ENCODE results near the gene ILDR2. TPM values are rescaled to one million over a fixed set of nuclear protein-coding genes. Genes with fewer than 3 reads are reported as not detected.

The ILDR2 gene
- polyA plus RNA-seq, 1 of the 3 experiments (the other 2 are of a cell fraction), result 0.05 TPM

DNA sequence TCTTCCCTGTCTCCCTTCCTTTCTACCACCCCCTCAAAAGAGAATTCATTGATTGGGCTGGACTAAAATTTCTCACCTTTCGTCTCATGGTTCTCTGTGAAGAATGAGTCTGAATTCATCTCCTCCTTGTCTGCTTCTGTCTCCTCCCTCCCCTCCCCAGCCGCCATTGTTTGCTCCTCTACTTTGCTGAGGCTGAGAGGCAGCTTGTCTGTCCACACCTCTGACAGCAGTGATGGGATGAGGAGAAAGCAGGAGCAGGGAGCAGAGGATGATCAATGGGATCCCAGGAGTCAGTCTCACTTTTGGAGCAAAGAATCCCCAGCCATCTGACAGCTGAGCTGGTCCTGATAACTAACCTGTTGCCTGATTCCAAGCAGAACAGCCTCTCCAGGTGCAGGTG is 2.5 kb downstream of the ILDR2 start:
- no peak overlapping the region for H3K4me2 ChIP-seq
- CTCF ChIA-PET, result interaction anchor here (3.2 kb wide), 1 partner anchor 63 kb away, joined by 17 read pairs; no protein-coding TSS in a partner anchor
- H3K9ac ChIP-seq, result no peak overlapping the region
- no peak overlapping the region for H3K27ac ChIP-seq (ENCODE audit: low read depth in 2 of 2, low read length in 1 of 2)
- WGBS (ENCODE audit: low lambda C conversion rate), result 0% methylated on average over 2 of the region's 2 CpGs
- peaks cover 0 to 7% of the 10 kb centered on the region in 2 experiments; a peak in 1 of 4 replicates for H3K4me1 ChIP-seq (ENCODE audit: control insufficient read depth in 1 of 2, insufficient read depth in 2 of 2, low read depth in 1 of 2, low read length in 1 of 2)
- no peaks in the 10 kb centered on the region for H3K9me2 ChIP-seq
- TF ChIP-seq NFIC (IDR thresholded peaks at IDR 0.05; ENCODE audit: borderline replicate concordance) (no peak), GABPA (IDR thresholded peaks at IDR 0.05; ENCODE audit: low read depth) (no peak), POLR2AphosphoS5 (IDR thresholded peaks at IDR 0.05; ENCODE audit: low read depth, low read length) (no peak), FOXJ3 (CRISPR knock-in tag; IDR thresholded peaks at IDR 0.05) (no peak), FOXM1 (IDR thresholded peaks at IDR 0.05; ENCODE audit: low read depth) (no peak), MXI1 (IDR thresholded peaks at IDR 0.05; ENCODE audit: low read depth, low read length) (no peak), EZH2phosphoT487 (IDR thresholded peaks at IDR 0.05; ENCODE audit: borderline replicate concordance, low read depth) (no peak), NRF1 (IDR thresholded peaks at IDR 0.05; ENCODE audit: low read depth, low read length) (no peak), GATA2 (CRISPR knock-in tag; IDR thresholded peaks at IDR 0.05) (no peak), YY1 (IDR thresholded peaks at IDR 0.05; ENCODE audit: low read depth) (no peak)
- TF ChIP-seq, protein P1, sequence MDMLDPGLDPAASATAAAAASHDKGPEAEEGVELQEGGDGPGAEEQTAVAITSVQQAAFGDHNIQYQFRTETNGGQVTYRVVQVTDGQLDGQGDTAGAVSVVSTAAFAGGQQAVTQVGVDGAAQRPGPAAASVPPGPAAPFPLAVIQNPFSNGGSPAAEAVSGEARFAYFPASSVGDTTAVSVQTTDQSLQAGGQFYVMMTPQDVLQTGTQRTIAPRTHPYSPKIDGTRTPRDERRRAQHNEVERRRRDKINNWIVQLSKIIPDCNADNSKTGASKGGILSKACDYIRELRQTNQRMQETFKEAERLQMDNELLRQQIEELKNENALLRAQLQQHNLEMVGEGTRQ (IDR thresholded peaks at IDR 0.05; ENCODE audit: borderline replicate concordance, low read depth, low read length), result no peak
- TF ChIP-seq, protein P2, sequence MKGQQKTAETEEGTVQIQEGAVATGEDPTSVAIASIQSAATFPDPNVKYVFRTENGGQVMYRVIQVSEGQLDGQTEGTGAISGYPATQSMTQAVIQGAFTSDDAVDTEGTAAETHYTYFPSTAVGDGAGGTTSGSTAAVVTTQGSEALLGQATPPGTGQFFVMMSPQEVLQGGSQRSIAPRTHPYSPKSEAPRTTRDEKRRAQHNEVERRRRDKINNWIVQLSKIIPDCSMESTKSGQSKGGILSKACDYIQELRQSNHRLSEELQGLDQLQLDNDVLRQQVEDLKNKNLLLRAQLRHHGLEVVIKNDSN (IDR thresholded peaks at IDR 0.05; ENCODE audit: borderline replicate concordance, low read depth), result no peak
- no peak overlapping the region for H2AFZ ChIP-seq (ENCODE audit: low read depth)
- H3K79me2 ChIP-seq (ENCODE audit: insufficient read depth), result no peaks in the 10 kb centered on the region
- H4K20me1 ChIP-seq (ENCODE audit: insufficient read depth), result no peaks in the 10 kb centered on the region
- H3K36me3 ChIP-seq (replicated peaks in 1 of 2; ENCODE audit: control insufficient read depth in 1 of 2, insufficient read depth in 2 of 2, low read length in 1 of 2), result no peaks in the 10 kb centered on the region
- H3K27me3 ChIP-seq (ENCODE audit: insufficient read depth), result peaks cover 46% of the 10 kb centered on the region
- no peaks in the 10 kb centered on the region for H3K9me3 ChIP-seq
- H3F3A ChIP-seq (replicated peaks; ENCODE audit: insufficient read depth), result no peaks in the 10 kb centered on the region
- DNase-seq, result no peak
- POLR2A ChIA-PET, result no interaction called here
- no peak overlapping the region for H3K4me3 ChIP-seq (ENCODE audit: low read depth in 2 of 2, low read length in 1 of 2)

DNA sequence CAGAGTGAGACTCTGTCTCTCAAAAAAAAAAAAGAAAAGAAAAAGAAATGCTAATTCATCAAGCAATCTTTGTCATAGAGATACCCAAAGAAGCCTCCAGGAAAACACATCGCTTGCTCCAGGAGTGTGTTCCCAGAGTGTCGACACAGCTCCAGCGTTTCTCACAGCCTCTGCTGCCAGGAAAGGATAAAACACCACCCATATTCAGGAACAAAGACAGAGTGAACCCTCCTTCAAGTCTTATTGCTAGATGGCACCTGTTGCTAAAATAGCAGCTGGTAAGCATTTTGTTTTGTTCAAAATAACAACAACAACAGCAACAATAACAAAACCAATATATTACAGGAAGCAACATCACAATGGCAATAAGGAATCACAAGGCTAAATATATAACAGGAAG is 3.1 kb downstream of the ILDR2 start:
- no peak for DNase-seq
- H2AFZ ChIP-seq (ENCODE audit: low read depth), result no peak overlapping the region
- no peak overlapping the region for H3K27ac ChIP-seq (ENCODE audit: low read depth in 2 of 2, low read length in 1 of 2)
- TF ChIP-seq TCF12 (IDR thresholded peaks at IDR 0.05), result no peak
- no peak for TF ChIP-seq CHD2 (IDR thresholded peaks at IDR 0.05; ENCODE audit: low read length, partially characterized antibody)
- TF ChIP-seq FOSL2 (IDR thresholded peaks at IDR 0.05; ENCODE audit: borderline replicate concordance, low read depth), result no peak
- TF ChIP-seq, protein P3, sequence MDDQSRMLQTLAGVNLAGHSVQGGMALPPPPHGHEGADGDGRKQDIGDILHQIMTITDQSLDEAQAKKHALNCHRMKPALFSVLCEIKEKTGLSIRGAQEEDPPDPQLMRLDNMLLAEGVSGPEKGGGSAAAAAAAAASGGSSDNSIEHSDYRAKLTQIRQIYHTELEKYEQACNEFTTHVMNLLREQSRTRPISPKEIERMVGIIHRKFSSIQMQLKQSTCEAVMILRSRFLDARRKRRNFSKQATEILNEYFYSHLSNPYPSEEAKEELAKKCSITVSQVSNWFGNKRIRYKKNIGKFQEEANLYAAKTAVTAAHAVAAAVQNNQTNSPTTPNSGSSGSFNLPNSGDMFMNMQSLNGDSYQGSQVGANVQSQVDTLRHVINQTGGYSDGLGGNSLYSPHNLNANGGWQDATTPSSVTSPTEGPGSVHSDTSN (IDR thresholded peaks at IDR 0.05), result no peak
- TF ChIP-seq, protein P2 (IDR thresholded peaks at IDR 0.05; ENCODE audit: borderline replicate concordance, low read depth), result no peak
- no peak for TF ChIP-seq POLR2AphosphoS5 (IDR thresholded peaks at IDR 0.05; ENCODE audit: low read depth, low read length)
- TF ChIP-seq TEAD4 (IDR thresholded peaks at IDR 0.05; ENCODE audit: borderline replicate concordance, insufficient read depth), result no peak
- H3F3A ChIP-seq (replicated peaks; ENCODE audit: insufficient read depth), result no peaks in the 10 kb centered on the region
- peaks cover 40% of the 10 kb centered on the region for H3K27me3 ChIP-seq (ENCODE audit: insufficient read depth)
- H3K4me1 ChIP-seq (ENCODE audit: control insufficient read depth in 1 of 2, insufficient read depth in 2 of 2, low read depth in 1 of 2, low read length in 1 of 2), result peaks cover 0 to 7% of the 10 kb centered on the region in 2 experiments; a peak in 1 of 4 replicates
- no peaks in the 10 kb centered on the region for H4K20me1 ChIP-seq (ENCODE audit: insufficient read depth)
- H3K4me3 ChIP-seq (ENCODE audit: low read depth in 2 of 2, low read length in 1 of 2), result no peak overlapping the region
- ChIA-PET CTCF (interaction anchor here (3.2 kb wide), 1 partner anchor 62 kb away, joined by 17 read pairs; no protein-coding TSS in a partner anchor), POLR2A (no interaction called here)
- H3K9me2 ChIP-seq, result no peaks in the 10 kb centered on the region
- H3K9me3 ChIP-seq, result no peaks in the 10 kb centered on the region
- 9% methylated on average over 3 of the region's 3 CpGs for WGBS (ENCODE audit: low lambda C conversion rate)
- H3K4me2 ChIP-seq, result no peak overlapping the region
- H3K79me2 ChIP-seq (ENCODE audit: insufficient read depth), result no peaks in the 10 kb centered on the region
- no peaks in the 10 kb centered on the region for H3K36me3 ChIP-seq (replicated peaks in 1 of 2; ENCODE audit: control insufficient read depth in 1 of 2, insufficient read depth in 2 of 2, low read length in 1 of 2)
- no peak overlapping the region for H3K9ac ChIP-seq
